Measurements from ENCODE around the gene NTM.

DNA sequence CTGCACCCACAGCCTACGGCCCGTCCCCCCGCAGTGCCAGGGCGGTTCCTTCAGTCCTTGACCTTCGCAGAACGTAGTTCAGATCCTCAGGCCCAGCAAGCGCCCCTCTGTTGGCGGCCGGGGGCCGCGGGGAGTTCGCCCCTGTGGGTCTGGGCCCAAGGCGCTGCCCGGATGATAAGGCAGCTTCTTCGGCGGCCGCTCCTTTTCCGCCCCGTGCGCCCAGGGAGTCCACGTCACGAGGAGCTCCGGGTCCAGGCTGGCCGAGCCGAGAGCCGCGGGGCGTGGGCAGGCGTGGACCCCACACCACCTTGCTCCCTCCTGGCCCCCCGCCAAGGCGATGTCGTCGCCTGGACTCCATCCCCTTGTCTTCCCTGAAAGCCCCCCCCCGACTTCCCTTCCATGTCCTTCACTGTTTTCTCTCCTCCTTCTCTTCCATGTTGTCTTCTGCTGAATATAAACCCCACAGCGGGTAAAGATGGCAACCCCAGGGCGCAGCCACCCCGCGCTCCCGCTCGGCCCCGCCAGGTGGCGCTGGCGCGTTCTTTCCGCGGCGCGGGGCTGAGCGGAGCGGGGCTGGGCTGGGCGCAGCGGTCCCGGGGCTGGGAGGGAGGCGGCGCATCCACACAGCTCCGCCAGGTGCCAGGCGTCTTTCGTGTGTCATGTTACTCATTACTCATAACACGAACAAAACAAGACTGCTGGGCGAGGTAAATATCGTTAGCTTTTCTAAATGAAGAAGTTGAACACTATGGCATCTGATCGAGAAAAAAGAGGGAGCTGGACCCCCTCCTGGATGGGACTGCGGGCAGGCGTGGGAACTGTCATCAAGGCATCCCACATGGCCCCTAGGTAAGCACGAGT, 321.0 kb downstream of the NTM start:
- no peak for TF ChIP-seq YY1 (tag by site-specific recombination; IDR thresholded peaks at IDR 0.05)
- TF ChIP-seq, protein P1, sequence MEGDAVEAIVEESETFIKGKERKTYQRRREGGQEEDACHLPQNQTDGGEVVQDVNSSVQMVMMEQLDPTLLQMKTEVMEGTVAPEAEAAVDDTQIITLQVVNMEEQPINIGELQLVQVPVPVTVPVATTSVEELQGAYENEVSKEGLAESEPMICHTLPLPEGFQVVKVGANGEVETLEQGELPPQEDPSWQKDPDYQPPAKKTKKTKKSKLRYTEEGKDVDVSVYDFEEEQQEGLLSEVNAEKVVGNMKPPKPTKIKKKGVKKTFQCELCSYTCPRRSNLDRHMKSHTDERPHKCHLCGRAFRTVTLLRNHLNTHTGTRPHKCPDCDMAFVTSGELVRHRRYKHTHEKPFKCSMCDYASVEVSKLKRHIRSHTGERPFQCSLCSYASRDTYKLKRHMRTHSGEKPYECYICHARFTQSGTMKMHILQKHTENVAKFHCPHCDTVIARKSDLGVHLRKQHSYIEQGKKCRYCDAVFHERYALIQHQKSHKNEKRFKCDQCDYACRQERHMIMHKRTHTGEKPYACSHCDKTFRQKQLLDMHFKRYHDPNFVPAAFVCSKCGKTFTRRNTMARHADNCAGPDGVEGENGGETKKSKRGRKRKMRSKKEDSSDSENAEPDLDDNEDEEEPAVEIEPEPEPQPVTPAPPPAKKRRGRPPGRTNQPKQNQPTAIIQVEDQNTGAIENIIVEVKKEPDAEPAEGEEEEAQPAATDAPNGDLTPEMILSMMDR (tag by site-specific recombination; IDR thresholded peaks at IDR 0.05): no peak
- TF ChIP-seq ZNF140 (tag by site-specific recombination; IDR thresholded peaks at IDR 0.05): no peak
- no peak for TF ChIP-seq ZNF24 (tag by site-specific recombination; IDR thresholded peaks at IDR 0.05)
- TF ChIP-seq ZNF777 (tag by site-specific recombination; IDR thresholded peaks at IDR 0.05; ENCODE audit: borderline replicate concordance): no peak
- no peak for TF ChIP-seq BCL11A (tag by site-specific recombination; IDR thresholded peaks at IDR 0.05; ENCODE audit: low read depth)
- TF ChIP-seq OVOL3 (tag by site-specific recombination; IDR thresholded peaks at IDR 0.05): no peak
- no peak for TF ChIP-seq ZNF335 (tag by site-specific recombination; conservative IDR thresholded peaks at IDR 0.05)
- TF ChIP-seq ZBTB1 (tag by site-specific recombination; IDR thresholded peaks at IDR 0.05): no peak
- TF ChIP-seq ZNF23 (tag by site-specific recombination; IDR thresholded peaks at IDR 0.05; ENCODE audit: borderline replicate concordance): no peak
- TF ChIP-seq, protein P2, sequence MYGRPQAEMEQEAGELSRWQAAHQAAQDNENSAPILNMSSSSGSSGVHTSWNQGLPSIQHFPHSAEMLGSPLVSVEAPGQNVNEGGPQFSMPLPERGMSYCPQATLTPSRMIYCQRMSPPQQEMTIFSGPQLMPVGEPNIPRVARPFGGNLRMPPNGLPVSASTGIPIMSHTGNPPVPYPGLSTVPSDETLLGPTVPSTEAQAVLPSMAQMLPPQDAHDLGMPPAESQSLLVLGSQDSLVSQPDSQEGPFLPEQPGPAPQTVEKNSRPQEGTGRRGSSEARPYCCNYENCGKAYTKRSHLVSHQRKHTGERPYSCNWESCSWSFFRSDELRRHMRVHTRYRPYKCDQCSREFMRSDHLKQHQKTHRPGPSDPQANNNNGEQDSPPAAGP (tag by site-specific recombination; IDR thresholded peaks at IDR 0.05): no peak

Measured in HEK293 (cell line).